CD4-positive, alpha-beta T cell treated with Interferon gamma for 1 hour (primary cell): ENCODE measurements around the gene GPR141.

ENCODE experiments used
- DNase-seq: peaks from one replicate; pipeline ENCODE4 v3.0.0-alpha.2; 2020

The GPR141 gene

DNA sequence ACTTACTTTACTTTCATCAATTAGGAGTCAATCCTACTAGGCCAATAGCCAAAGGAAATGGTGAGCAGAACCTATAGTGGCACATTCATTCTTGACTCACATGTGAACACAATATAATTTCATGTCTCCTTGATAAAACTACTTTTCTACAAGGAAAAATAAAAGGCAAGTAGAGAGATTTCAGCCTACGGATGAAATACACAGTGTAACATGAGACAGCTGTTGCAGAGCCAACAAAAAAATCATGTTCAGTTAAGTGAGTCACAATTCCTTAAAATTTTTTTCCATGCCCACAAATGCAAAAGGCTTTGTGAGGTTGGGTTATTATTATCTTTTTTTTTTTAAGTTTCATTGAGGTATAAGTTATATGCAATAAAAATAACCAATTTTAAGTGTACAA is 54.8 kb downstream of the GPR141 start:
- DNase-seq = no peak

DNA sequence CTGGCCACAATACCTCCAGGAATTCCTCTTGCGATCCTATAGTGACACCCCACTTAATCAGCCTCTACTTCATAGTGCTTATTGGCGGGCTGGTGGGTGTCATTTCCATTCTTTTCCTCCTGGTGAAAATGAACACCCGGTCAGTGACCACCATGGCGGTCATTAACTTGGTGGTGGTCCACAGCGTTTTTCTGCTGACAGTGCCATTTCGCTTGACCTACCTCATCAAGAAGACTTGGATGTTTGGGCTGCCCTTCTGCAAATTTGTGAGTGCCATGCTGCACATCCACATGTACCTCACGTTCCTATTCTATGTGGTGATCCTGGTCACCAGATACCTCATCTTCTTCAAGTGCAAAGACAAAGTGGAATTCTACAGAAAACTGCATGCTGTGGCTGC is 56.8 kb downstream of the GPR141 start:
- DNase-seq = no peak

- DNase-seq = no peak
These were observed 58.2 kb downstream of the GPR141 start for GRCh38 chr7:37741776-37742175.

DNA sequence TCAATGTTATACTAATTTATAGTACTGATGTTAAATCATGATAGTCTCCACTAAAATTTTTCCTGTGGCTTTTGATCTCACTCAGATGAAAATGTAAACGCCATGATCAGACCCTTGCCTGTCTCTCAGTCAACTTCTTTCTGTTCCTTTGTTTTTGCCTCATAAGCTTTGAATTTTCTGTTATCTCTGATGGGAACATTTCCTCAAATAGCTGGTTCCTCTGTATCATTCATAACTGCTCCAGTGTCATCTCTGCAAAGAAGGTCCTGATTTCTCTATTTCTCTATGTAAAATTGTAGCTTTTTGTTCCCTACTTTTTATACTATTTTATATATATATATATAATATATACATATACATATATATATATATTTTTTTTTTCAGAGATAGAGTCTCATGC is 67.5 kb downstream of the GPR141 start:
- DNase-seq = no peak

GRCh38 chr7:37753398-37754050 is 70.0 kb downstream of the GPR141 start:
- no peak for DNase-seq

DNA sequence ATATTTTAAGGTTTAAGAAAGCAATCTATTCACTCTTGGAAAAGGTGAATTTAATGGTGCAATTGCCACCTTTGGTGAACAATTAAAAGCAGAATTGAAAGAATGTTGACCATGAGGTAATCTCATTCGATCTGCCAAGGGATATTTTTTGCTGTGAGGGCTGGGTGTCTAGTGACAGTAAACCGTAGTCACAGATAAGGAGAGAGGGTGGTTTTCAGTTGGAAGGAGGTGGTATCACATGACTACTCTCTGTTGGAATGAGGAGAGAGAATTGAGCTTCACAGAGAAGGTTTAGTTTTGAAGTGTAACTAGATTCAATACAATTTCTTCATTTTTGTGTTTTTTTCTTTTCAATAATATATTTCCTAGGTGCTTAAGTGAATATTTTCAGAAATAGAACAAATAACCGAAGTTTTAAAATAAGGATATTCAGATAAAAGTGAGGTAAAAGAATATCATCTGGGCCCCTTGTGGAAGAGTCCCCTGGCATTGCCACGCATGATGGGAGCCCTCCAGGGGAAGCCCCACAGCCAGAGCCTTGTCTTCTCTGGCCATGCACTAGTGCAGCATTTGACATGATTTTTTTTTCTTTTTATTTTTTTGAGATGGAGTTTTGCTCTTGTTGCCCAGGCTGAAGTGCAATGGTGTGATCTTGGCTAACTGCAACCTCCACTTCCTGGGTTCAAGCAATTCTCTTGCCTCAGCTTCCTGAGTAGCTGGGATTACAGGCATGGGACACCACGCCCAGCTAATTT is 73.4 kb downstream of the GPR141 start:
- DNase-seq = no peak

GRCh38 chr7:37757563-37757962 is 74.0 kb downstream of the GPR141 start:
- no peak for DNase-seq

DNA sequence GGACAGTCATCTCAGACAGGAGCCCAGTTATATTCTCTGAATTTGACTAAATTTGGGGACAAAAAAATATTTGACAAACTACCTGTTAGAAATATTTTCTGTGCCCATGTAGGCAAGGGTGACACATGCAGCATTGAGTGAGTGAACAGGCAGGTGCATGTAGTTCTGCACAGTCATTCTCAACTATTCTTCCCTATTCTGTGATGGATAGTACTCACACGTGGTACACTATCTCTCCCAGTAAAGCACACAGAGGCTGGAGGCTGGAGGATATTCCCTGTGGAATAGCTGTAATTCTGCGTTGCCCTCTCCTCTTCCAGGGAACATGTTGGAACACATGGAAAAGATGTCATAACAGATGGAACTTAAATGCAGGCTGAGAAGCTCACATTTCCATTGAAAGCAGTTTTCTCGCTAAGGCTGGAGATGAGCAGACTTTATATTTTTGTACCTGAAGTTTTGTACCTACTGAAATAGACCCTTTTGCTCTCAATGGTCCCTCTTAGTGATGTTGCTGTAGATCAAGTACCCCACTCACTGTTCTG is 75.0 kb downstream of the GPR141 start:
- DNase-seq = no peak

- no peak for DNase-seq
These were observed 76.0 kb downstream of the GPR141 start for GRCh38 chr7:37759526-37759925.

DNA sequence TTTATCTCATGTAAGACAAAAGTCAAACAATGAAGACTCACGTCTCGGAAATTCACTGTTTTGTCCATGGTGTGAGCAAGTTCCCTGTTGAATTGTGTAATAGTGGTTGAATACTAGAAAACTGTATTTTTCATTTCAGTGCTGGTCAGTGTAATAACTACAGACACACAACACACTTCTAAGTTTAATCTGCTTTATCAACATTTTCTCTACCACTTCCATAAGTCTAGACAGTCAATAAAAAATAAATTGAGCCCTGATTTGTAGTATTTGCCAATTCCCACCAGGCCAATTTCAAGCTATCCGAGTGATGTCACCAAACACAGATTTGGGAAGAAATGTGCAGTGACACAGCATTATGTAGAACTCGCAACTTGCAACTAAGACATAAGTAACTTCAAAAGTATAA is 81.9 kb downstream of the GPR141 start:
- DNase-seq = no peak

DNA sequence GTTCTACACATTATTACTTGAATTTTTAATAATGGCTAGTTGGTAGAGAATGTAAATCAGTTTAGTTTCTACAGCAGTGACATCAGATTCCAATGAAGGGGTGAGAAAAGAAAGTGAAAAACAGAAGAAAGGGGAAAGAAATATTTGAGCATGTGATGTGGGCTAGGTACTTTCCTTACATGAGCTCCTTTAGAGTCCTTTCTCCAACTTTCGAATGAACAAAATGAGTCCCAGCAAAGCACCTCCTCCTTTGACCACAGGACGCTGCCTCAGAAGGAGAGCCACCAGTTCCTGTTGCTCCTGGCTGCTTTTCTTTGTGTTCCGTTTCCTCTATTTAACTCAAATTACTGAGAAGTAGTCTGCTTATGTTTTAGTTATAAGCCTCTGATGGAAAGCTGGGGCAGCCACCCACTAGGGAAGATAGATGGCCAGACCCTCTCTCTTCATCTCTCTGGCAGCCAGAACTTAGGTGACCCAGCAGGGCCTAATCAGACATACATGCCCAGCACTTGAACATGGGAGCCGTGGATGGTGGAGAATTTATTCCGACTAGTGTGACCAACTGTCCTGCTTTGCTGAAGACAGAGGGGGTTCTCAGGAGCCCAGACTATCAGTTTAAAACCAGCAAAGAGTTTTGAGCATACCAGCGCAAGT is 82.4 kb downstream of the GPR141 start:
- peak; percentile 48 for DNase-seq

- no peak for DNase-seq
These were observed 85.0 kb downstream of the GPR141 start for GRCh38 chr7:37768611-37769010.

DNA sequence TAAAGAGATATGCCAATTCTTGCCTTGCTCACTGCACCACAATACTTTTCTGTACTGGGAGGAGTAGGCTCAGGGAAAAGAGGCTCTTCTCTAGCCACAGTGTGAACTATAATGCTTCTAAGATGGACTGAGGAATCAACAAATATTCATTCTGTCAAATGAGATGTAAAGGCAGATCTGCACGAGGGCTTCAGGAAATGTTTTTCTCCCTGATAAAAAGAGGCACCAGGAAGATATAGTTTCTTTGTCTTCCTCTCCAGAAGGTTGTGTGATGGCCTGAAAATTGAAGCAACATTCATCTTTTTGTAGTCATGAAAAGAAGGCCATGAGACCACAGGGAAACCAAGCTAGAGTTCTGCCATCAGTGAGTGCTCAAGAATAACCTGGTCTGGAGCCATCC is 85.7 kb downstream of the GPR141 start:
- no peak for DNase-seq

DNA sequence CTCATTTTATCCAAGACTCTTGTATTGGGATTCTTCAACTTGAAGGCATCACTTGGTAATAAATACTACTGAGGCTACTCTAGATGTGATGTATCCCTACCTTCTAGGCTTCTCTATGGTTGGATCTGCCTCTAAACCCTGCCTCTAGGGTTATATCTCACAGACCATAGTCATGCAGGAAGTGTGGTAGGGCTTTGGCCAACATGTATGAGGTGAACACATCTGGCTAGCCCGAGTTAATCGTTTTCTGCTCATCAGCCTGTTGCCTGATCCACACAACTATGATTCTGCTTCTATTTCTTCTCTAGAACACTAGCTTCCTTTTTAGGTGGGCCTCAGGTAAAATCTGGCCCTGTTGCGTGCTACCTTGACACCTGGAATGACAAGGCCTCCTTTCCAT is 86.2 kb downstream of the GPR141 start:
- DNase-seq = no peak

GRCh38 chr7:37770838-37771237 is 87.3 kb downstream of the GPR141 start:
- DNase-seq = no peak

- no peak for DNase-seq
These were observed 87.8 kb downstream of the GPR141 start for GRCh38 chr7:37771342-37771741.

GRCh38 chr7:37771801-37772200 is 88.2 kb downstream of the GPR141 start:
- DNase-seq = no peak

DNA sequence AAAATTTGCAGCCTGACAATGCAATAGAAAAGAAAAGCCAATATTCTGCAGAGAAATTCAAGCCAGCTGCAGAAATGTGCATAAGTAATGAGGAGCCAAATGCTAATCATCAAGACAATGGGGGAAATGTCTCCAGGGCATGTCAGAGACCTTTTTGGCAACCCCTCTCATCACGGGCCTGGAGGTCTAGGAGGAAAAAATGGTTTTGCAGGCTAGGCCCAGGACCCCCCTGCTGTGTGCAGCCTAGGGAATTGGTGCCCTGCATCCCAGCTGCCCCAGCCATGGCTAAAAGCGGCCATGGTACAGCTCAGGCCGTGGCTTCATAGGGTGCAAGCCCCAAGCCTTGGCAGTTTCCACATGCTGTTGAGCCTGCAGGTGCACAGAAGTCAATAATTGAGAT is 92.4 kb downstream of the GPR141 start:
- DNase-seq = no peak

DNA sequence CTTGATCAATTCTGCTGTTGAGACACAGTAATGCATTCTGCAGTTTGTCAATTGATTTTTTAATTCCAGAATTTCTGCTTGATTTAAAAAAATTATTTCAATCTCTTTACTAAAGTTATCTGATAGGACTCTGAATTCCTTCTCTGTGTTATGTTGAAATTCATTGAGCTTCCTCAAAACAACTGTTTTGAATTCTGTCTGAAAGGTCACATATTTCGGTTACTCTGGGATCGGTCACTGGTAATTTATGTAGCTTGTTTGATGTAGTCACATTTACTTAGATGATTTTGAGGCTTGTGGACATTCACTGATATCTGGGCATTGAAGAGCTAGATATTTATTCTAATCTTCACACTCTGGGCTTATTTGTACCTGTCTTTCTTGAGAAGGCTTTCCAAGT is 97.6 kb downstream of the GPR141 start:
- no peak for DNase-seq

DNA sequence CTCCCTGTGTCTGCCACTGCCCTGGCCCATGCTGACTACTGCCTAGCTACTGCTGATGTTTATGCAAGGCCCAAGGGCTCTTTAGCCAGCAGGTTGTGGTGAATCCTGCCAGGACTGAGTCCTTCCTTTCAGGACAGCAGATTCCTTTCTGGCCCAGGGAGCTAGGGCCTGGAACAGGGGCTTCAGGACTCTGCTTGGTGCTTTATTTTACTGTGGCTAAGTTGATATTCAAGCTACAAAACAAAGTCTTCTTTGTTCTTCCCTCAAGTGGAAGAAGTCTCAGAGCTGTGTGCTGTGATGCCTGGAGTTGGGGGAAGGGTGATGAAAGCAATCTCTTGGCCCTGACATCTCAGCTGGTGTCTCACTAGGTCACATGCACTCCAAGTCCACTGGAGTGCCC is 98.6 kb downstream of the GPR141 start:
- no peak for DNase-seq

GRCh38 chr7:37784015-37784414 is 100.4 kb downstream of the GPR141 start:
- no peak for DNase-seq

DNA sequence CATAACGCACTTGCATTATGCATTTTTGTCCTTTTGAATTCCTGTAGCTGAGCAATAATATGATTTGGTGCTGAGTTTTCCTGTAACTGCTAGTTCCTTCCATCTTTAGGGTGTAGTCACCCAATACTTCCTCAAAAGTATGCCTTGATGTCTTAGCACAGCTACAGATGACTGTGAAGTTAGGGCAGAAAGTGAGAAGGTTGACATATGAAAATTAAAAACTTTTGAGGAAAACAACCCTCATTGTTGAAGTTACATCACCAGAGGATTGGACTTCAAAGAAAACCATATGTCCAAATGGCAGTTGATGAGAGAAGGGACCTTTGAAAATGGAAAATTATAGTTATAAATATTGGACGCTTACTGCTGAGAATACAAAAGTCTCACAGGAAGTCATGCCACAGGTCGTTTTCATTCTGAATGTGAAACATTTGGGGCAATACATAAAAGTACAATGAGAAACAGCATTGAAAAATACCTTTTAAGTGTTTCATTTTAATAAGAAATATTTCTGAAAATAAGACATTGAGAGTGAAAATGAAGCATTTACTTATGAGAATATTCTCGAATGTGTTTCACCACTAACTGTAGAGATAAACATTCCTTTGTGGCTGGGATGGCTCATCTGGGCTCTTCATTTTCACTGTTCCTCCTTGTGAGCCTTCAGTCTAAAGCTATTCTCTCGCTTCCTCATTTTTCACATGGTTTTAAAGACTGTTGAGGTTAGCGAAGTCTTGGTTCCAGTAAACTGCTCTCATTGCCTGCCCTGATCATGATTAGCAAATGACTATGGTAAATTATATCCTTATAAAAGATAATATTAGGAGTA is 103.4 kb downstream of the GPR141 start:
- DNase-seq = no peak
